Endothelial cell (in vitro differentiated cells): ENCODE data around the gene BANP. TPM values are rescaled to one million over a fixed set of nuclear protein-coding genes. Genes with fewer than 3 reads are reported as not detected.

ENCODE experiments used
- DNase-seq: peaks from one replicate; pipeline ENCODE4 v3.0.0; 2021; ENCODE audit warnings: low spot score
- H3K27ac Mint-ChIP-seq: one replicate; pipeline ENCODE4 v1.8.0; 2021; ENCODE audit warnings: mixed read lengths, inconsistent platforms; ENCODE audit not compliant: unreplicated experiment
- H3K27me3 Mint-ChIP-seq: one replicate; pipeline ENCODE4 v1.8.0; 2021; ENCODE audit warnings: mild to moderate bottlenecking, moderate library complexity, mixed read lengths, inconsistent platforms; ENCODE audit not compliant: unreplicated experiment
- H3K36me3 Mint-ChIP-seq: one replicate; pipeline ENCODE4 v1.8.0; 2021; ENCODE audit warnings: mild to moderate bottlenecking, low read depth, mixed read lengths, inconsistent platforms; ENCODE audit not compliant: unreplicated experiment
- H3K4me1 Mint-ChIP-seq: one replicate; pipeline ENCODE4 v1.8.0; 2021; ENCODE audit warnings: mild to moderate bottlenecking, mixed read lengths, inconsistent platforms; ENCODE audit not compliant: unreplicated experiment
- H3K4me3 Mint-ChIP-seq: one replicate; pipeline ENCODE4 v1.8.0; 2021; ENCODE audit warnings: mild to moderate bottlenecking, mixed read lengths, inconsistent platforms; ENCODE audit not compliant: unreplicated experiment
- H3K9me3 Mint-ChIP-seq: one replicate; pipeline ENCODE4 v1.8.0; 2021; ENCODE audit warnings: mixed read lengths, inconsistent platforms; ENCODE audit not compliant: unreplicated experiment
- total RNA-seq: library from RNA; stranded (reverse); fragmentation: NEBNext Ultra II Directional; extraction: Animal tissue kit (Norgen Biotek cat#: 25700); gene quantifications from one replicate; pipeline ENCODE4 v1.2.1, GENCODE V29; 2021; ENCODE audit not compliant: unreplicated experiment
- TF ChIP-seq, protein P1 (sequence below): fragments of 200-600 bp; sonication (generic); IDR thresholded peaks from one replicate; pipeline ENCODE4 v1.5.0; 2021; ENCODE audit warnings: antibody characterized with exemption; ENCODE audit not compliant: unreplicated experiment

Gene BANP
- total RNA-seq, 1 donor from 2014 or later, result 33.3 TPM

DNA sequence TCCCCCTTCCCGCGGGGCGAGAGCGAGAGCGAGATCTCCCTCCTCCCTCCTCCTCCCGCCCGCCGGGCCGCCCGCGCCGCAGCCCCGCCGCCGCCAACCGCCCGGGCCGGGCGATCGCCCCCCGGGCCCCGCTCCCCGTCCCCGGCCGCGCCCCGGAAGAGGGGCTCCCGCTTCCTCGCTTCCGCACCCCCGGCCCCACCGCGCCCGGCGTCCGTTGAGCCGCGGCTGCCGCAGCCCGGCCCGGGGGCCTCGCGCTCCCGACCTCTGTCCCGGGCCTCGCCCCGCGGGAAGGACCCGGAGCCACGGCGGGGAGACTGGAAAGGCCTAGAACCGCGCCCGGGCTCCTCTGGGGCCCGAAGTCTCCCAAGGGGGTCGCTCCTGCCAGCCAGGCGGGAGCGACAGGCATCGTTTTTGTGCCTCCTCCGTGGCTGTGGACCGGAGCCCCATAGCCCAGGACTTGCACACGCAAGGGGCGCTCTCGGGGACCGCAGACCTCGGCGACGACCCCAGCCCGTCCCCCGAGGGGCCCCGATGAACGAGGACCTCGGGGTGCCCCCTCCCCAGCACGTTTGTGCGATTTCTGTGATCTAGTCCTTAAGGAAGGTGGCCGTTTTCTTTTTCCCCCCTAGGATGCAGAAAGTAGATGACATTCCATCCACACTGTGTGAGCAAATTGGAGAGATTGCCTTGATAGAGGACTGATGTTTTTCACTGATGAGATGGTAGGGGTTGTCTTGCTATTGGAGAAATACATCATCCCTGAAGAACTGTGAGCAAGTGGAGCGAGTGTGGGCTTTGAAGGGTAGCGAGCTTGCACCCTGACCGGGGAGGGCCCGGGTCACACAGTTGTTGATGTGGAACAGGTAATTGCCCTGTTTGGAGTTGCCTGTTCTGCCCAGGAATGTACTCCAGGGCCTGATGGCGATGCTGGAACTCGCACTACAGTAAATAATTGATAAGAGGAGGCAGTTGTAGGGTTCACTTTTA lies 611 bp downstream of the BANP start:
- H3K4me3 Mint-ChIP-seq, result peak overlapping the region; percentile 97
- H3K27me3 Mint-ChIP-seq, result no peaks in the 10 kb centered on the region
- no peaks in the 10 kb centered on the region for H3K9me3 Mint-ChIP-seq
- DNase-seq, result no peak
- TF ChIP-seq, protein P1, sequence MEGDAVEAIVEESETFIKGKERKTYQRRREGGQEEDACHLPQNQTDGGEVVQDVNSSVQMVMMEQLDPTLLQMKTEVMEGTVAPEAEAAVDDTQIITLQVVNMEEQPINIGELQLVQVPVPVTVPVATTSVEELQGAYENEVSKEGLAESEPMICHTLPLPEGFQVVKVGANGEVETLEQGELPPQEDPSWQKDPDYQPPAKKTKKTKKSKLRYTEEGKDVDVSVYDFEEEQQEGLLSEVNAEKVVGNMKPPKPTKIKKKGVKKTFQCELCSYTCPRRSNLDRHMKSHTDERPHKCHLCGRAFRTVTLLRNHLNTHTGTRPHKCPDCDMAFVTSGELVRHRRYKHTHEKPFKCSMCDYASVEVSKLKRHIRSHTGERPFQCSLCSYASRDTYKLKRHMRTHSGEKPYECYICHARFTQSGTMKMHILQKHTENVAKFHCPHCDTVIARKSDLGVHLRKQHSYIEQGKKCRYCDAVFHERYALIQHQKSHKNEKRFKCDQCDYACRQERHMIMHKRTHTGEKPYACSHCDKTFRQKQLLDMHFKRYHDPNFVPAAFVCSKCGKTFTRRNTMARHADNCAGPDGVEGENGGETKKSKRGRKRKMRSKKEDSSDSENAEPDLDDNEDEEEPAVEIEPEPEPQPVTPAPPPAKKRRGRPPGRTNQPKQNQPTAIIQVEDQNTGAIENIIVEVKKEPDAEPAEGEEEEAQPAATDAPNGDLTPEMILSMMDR, result no peak
- peak overlapping the region; percentile 97 for H3K27ac Mint-ChIP-seq
- H3K36me3 Mint-ChIP-seq, result peaks cover 6% of the 10 kb centered on the region
- peaks cover 48% of the 10 kb centered on the region for H3K4me1 Mint-ChIP-seq

DNA sequence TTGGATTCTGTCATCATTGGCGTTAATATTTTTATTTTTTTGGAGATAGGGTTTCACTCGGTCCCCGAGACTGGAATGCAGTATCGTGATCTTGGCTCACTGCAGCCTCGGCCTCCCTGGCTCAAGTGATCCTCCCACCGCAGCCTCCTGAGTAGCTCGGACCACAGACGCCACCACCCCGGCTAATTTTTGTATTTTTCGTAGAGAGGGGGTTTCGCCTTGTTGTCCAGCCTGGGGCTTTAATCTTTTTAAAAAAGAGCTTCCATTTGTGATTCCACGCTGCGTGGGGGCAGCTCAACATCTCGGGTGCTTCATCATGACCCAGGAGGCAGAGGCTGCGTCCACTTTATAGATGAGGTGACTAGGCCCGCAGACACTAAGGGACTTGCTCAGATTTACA lies 1.5 kb downstream of the BANP start:
- Mint-ChIP-seq H3K9me3 (no peaks in the 10 kb centered on the region), H3K36me3 (peaks cover 15% of the 10 kb centered on the region), H3K27ac (peak overlapping the region; percentile 97), H3K27me3 (no peaks in the 10 kb centered on the region), H3K4me1 (peaks cover 53% of the 10 kb centered on the region), H3K4me3 (peak overlapping the region; percentile 97)
- no peak for DNase-seq
- TF ChIP-seq, protein P1, result no peak

DNA sequence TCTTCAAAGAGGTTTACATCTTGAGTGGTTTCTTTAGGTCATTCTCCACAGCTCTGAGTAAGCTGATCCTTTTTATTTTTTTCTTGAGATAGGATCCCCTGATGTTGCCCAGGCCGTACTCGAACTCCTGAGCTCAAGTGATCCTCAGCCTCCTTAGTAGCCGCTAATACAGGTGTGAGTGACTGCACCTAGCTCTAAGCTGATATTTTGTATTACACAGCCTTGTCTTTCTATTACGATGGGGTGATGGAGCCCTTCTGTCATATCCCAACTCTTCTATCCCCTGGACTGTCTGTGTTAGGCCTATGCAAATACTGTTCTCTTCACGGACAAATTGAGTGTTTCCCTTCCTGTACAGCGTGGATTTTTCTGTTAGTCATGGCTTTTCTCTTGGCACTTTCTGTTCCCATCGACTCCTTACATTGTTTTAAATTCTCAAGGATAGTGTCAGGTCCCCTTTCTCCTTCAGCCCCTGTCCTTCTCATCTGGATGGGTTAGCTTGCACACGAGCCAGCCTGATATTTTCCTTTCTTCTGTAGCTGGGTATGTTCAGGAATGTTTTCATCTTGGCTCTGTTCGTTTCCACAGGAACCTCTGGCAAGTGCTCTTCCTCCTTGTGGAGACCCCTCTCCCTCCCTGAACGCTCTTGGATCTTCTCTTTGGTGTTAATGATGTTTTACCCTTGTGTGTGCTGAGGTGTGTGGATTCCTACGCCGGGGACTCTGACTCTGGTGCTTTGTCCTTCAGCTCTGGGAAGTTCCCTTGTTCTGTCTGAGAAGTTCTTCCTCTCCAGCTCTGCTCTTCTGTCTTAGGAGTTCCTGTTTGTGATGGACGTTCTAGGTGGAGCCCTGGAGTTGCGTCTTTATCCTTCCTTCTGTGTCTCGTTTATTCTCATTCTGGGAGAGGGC lies 2.3 kb downstream of the BANP start:
- peaks cover 19% of the 10 kb centered on the region for H3K36me3 Mint-ChIP-seq

DNA sequence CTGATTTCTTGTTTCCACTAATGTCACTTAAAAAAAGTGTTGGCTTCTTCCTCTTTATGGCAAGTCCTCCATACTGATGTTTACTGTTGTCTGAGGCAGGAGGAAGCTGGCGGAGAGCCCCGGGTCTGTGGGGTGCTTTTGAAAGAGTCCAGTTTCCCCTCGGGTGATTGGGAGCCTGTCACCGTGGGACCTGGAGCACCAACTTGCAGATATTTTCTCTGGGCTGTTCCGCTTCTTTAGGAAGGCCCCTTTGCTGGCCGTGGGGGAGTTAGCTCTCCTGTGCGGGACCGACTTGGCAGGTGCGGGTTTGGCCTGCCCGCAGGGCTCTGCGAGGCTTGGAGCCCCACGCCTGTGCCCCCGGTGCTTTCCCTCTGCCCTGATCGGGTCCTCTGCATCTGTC lies 3.1 kb downstream of the BANP start:
- peaks cover 19% of the 10 kb centered on the region for H3K36me3 Mint-ChIP-seq
- H3K27ac Mint-ChIP-seq, result peak overlapping the region; percentile 97
- TF ChIP-seq, protein P1, result no peak
- no peaks in the 10 kb centered on the region for H3K27me3 Mint-ChIP-seq
- peak overlapping the region; percentile 97 for H3K4me3 Mint-ChIP-seq
- H3K4me1 Mint-ChIP-seq, result peaks cover 55% of the 10 kb centered on the region
- H3K9me3 Mint-ChIP-seq, result no peaks in the 10 kb centered on the region
- DNase-seq, result no peak

More for the DNA sequence above, 2.3 kb downstream of the BANP start:
- H3K9me3 Mint-ChIP-seq, result no peaks in the 10 kb centered on the region
- peak overlapping the region; percentile 97 for H3K4me3 Mint-ChIP-seq
- no peak for DNase-seq
- peak overlapping the region; percentile 97 for H3K27ac Mint-ChIP-seq
- peaks cover 55% of the 10 kb centered on the region for H3K4me1 Mint-ChIP-seq
- H3K27me3 Mint-ChIP-seq, result no peaks in the 10 kb centered on the region
- TF ChIP-seq, protein P1, result no peak
